ENCODE data around the gene KIRREL3.

The KIRREL3 gene

DNA sequence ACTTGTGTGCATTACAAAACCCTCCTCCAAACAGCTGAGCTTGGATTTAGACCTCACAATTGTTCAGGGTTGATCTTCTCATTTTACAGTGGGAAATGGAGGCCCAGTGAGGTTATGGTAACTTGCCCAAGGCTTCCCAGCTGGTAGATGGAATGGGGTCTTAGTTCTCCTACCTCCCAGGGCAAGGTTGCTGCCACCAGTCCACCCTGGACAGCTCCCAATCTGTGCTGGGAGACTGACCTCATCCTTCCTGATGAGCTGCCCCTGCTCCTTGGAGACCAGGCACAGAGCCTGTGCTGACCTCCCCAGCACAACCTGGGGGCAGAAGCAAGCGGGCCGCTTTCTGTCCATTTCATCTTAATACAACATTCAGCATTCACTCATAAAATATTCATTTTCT lies 454.4 kb downstream of the KIRREL3 start:
- no peaks in the 10 kb centered on the region for H3K36me3 ChIP-seq (ENCODE audit: insufficient read depth, low read length)
- peaks cover 22% of the 10 kb centered on the region for H3K4me1 ChIP-seq (ENCODE audit: insufficient read depth, low read length)
- H3K9me3 ChIP-seq (ENCODE audit: control insufficient read depth, insufficient read depth, low read length), result no peaks in the 10 kb centered on the region
- no peak overlapping the region for H3K9ac ChIP-seq (ENCODE audit: low read depth, low read length)

- H3K4me1 ChIP-seq (ENCODE audit: insufficient read depth, low read length), result peaks cover 22% of the 10 kb centered on the region
- no peak overlapping the region for H3K9ac ChIP-seq (ENCODE audit: low read depth, low read length)
- no peaks in the 10 kb centered on the region for H3K36me3 ChIP-seq (ENCODE audit: insufficient read depth, low read length)
- H3K9me3 ChIP-seq (ENCODE audit: control insufficient read depth, insufficient read depth, low read length), result no peaks in the 10 kb centered on the region
These were observed 455.5 kb downstream of the KIRREL3 start for GRCh38 chr11:126545057-126545555.

GRCh38 chr11:126544108-126545056 lies 456.2 kb downstream of the KIRREL3 start:
- no peak overlapping the region for H3K9ac ChIP-seq (ENCODE audit: low read depth, low read length)
- H3K4me1 ChIP-seq (ENCODE audit: insufficient read depth, low read length), result peaks cover 18% of the 10 kb centered on the region
- no peaks in the 10 kb centered on the region for H3K9me3 ChIP-seq (ENCODE audit: control insufficient read depth, insufficient read depth, low read length)
- H3K36me3 ChIP-seq (ENCODE audit: insufficient read depth, low read length), result no peaks in the 10 kb centered on the region

- Histone ChIP-seq H3K36me3 (ENCODE audit: insufficient read depth, low read length) (no peaks in the 10 kb centered on the region), H3K4me1 (ENCODE audit: insufficient read depth, low read length) (peaks cover 18% of the 10 kb centered on the region), H3K9ac (ENCODE audit: low read depth, low read length) (no peak overlapping the region), H3K9me3 (ENCODE audit: control insufficient read depth, insufficient read depth, low read length) (no peaks in the 10 kb centered on the region)
These were observed 456.9 kb downstream of the KIRREL3 start for GRCh38 chr11:126543691-126544090.

- Histone ChIP-seq H3K9ac (ENCODE audit: low read depth, low read length) (no peak overlapping the region), H3K9me3 (ENCODE audit: control insufficient read depth, insufficient read depth, low read length) (no peaks in the 10 kb centered on the region), H3K4me1 (ENCODE audit: insufficient read depth, low read length) (peaks cover 18% of the 10 kb centered on the region), H3K36me3 (ENCODE audit: insufficient read depth, low read length) (no peaks in the 10 kb centered on the region)
These were observed 458.1 kb downstream of the KIRREL3 start for GRCh38 chr11:126542334-126543015.

- H3K4me1 ChIP-seq (ENCODE audit: insufficient read depth, low read length), result 0 out of 2 replicates have a peak, but pooled peaks cover 3% of the 10 kb centered on the region
- no peaks in the 10 kb centered on the region for H3K9me3 ChIP-seq (ENCODE audit: control insufficient read depth, insufficient read depth, low read length)
- no peaks in the 10 kb centered on the region for H3K36me3 ChIP-seq (ENCODE audit: insufficient read depth, low read length)
- H3K9ac ChIP-seq (ENCODE audit: low read depth, low read length), result no peak overlapping the region
These were observed 462.5 kb downstream of the KIRREL3 start for GRCh38 chr11:126538071-126538470.

- Histone ChIP-seq H3K9ac (ENCODE audit: low read depth, low read length) (no peak overlapping the region), H3K36me3 (ENCODE audit: insufficient read depth, low read length) (no peaks in the 10 kb centered on the region), H3K4me1 (ENCODE audit: insufficient read depth, low read length) (no peaks in the 10 kb centered on the region), H3K9me3 (ENCODE audit: control insufficient read depth, insufficient read depth, low read length) (no peaks in the 10 kb centered on the region)
These were observed 463.1 kb downstream of the KIRREL3 start for GRCh38 chr11:126537492-126537891.

DNA sequence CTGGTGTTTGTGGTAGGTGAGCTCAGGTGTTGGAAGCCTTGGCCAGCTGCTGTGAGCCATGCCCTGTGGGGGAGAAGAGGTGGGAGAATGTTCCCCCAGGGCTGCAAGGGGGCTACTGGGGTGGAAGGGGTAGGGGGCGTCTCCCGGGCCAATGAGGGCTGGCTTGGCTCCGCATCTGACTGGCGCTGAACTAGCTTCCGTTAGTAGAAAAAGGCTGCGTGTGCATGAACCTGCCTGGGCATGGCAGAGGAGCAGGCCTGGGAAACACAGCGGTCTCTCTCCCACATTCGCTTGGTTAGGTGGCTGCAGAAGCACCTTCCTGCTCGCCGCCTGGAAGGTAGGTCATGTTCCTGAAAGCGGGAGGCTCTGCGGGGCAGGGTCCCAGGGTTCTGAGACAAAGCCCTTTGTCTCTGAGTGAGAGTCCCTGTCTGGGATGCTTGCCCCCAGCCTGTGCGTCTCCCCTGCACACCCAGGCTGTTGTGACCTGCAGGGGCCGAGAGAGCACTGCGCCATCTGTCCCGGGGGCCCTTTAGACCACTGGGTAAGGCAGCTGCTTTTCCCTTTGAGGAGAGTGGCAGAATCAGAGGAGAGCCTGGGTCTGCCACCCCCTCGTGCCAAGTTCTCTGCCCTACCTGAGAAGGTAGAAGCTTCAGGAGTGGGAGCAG lies 466.3 kb downstream of the KIRREL3 start:
- H3K9me3 ChIP-seq (ENCODE audit: control insufficient read depth, insufficient read depth, low read length), result no peaks in the 10 kb centered on the region
- H3K4me1 ChIP-seq (ENCODE audit: insufficient read depth, low read length), result no peaks in the 10 kb centered on the region
- H3K36me3 ChIP-seq (ENCODE audit: insufficient read depth, low read length), result no peaks in the 10 kb centered on the region
- H3K9ac ChIP-seq (ENCODE audit: low read depth, low read length), result no peak overlapping the region

DNA sequence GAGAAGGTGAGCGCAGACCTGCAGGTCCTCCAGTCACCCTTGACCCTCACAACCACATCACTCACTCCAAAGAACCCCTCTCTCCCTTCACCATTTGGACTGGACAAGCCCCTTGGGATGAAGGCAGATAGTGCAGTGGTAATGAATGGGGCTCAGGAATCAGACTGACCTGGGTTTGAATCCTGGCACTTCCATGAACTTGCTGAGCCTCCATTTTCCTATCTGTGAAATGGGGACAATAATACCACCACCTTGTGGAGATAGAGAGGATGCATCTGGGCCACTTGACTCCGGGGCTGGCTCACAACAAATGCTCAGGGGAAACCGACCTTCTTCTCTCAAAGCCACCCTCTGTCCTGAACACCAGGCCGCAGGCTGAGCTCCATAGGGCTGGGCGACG lies 467.0 kb downstream of the KIRREL3 start:
- H3K9me3 ChIP-seq (ENCODE audit: control insufficient read depth, insufficient read depth, low read length), result no peaks in the 10 kb centered on the region
- no peaks in the 10 kb centered on the region for H3K4me1 ChIP-seq (ENCODE audit: insufficient read depth, low read length)
- H3K36me3 ChIP-seq (ENCODE audit: insufficient read depth, low read length), result no peaks in the 10 kb centered on the region
- H3K9ac ChIP-seq (ENCODE audit: low read depth, low read length), result no peak overlapping the region

- Histone ChIP-seq H3K9me3 (ENCODE audit: control insufficient read depth, insufficient read depth, low read length) (no peaks in the 10 kb centered on the region), H3K9ac (ENCODE audit: low read depth, low read length) (no peak overlapping the region), H3K4me1 (ENCODE audit: insufficient read depth, low read length) (no peaks in the 10 kb centered on the region)
These were observed 470.2 kb downstream of the KIRREL3 start for GRCh38 chr11:126530416-126530815.

GRCh38 chr11:126529037-126529436 lies 471.5 kb downstream of the KIRREL3 start:
- no peak overlapping the region for H3K9ac ChIP-seq (ENCODE audit: low read depth, low read length)
- H3K4me1 ChIP-seq (ENCODE audit: insufficient read depth, low read length), result no peaks in the 10 kb centered on the region
- no peaks in the 10 kb centered on the region for H3K9me3 ChIP-seq (ENCODE audit: control insufficient read depth, insufficient read depth, low read length)
- no peaks in the 10 kb centered on the region for H3K36me3 ChIP-seq (ENCODE audit: insufficient read depth, low read length)

More at GRCh38 chr11:126530416-126530815, 470.2 kb downstream of the KIRREL3 start:
- no peaks in the 10 kb centered on the region for H3K36me3 ChIP-seq (ENCODE audit: insufficient read depth, low read length)

GRCh38 chr11:126528075-126528474 lies 472.5 kb downstream of the KIRREL3 start:
- no peaks in the 10 kb centered on the region for H3K9me3 ChIP-seq (ENCODE audit: control insufficient read depth, insufficient read depth, low read length)
- no peak overlapping the region for H3K9ac ChIP-seq (ENCODE audit: low read depth, low read length)
- no peaks in the 10 kb centered on the region for H3K36me3 ChIP-seq (ENCODE audit: insufficient read depth, low read length)
- H3K4me1 ChIP-seq (ENCODE audit: insufficient read depth, low read length), result no peaks in the 10 kb centered on the region

GRCh38 chr11:126527651-126528050 lies 472.9 kb downstream of the KIRREL3 start:
- H3K9ac ChIP-seq (ENCODE audit: low read depth, low read length), result no peak overlapping the region
- H3K36me3 ChIP-seq (ENCODE audit: insufficient read depth, low read length), result no peaks in the 10 kb centered on the region
- no peaks in the 10 kb centered on the region for H3K9me3 ChIP-seq (ENCODE audit: control insufficient read depth, insufficient read depth, low read length)
- H3K4me1 ChIP-seq (ENCODE audit: insufficient read depth, low read length), result no peaks in the 10 kb centered on the region

- Histone ChIP-seq H3K4me1 (ENCODE audit: insufficient read depth, low read length) (no peaks in the 10 kb centered on the region), H3K36me3 (ENCODE audit: insufficient read depth, low read length) (no peaks in the 10 kb centered on the region), H3K9ac (ENCODE audit: low read depth, low read length) (no peak overlapping the region), H3K9me3 (ENCODE audit: control insufficient read depth, insufficient read depth, low read length) (no peaks in the 10 kb centered on the region)
These were observed 474.1 kb downstream of the KIRREL3 start for GRCh38 chr11:126526471-126526870.
